ENCODE results near the gene PLCH2.
A peak's percentile ranks its signal among the peaks of the same experiment; 100 is the strongest.
"Not testable (repeated sequence)": the region's sequence is repeated elsewhere in the genome, so short reads cannot be mapped to it uniquely, and the experiment has no call there.

Gene PLCH2

GRCh38 chr1:2476061-2476999 lies at the start of gene PLCH2:
TSS of gene PLCH2 (plus strand) at chr1:2476289. CDS start at chr1:2476589, 300 bp downstream.
- no peak for DNase-seq (ENCODE audit: low spot score)

- no peak for DNase-seq (ENCODE audit: low spot score)
Observed at GRCh38 chr1:2426540-2426939, 49.5 kb upstream of the PLCH2 start.

- no peak for DNase-seq (ENCODE audit: low spot score)
Observed at GRCh38 chr1:2427051-2427450, 49.0 kb upstream of the PLCH2 start.

GRCh38 chr1:2427976-2428375 lies 48.1 kb upstream of the PLCH2 start:
- no peak for DNase-seq (ENCODE audit: low spot score)

- no peak for DNase-seq (ENCODE audit: low spot score)
Observed at GRCh38 chr1:2428490-2428889, 47.6 kb upstream of the PLCH2 start.

GRCh38 chr1:2429780-2430591 lies 46.1 kb upstream of the PLCH2 start:
- no peak for DNase-seq (ENCODE audit: low spot score)

GRCh38 chr1:2430592-2430973 lies 45.5 kb upstream of the PLCH2 start:
- no peak for DNase-seq (ENCODE audit: low spot score)

GRCh38 chr1:2431103-2431502 lies 45.0 kb upstream of the PLCH2 start:
- no peak for DNase-seq (ENCODE audit: low spot score)

GRCh38 chr1:2431518-2431917 lies 44.6 kb upstream of the PLCH2 start:
- no peak for DNase-seq (ENCODE audit: low spot score)

- no peak for DNase-seq (ENCODE audit: low spot score)
Observed at GRCh38 chr1:2432441-2432844, 43.6 kb upstream of the PLCH2 start.

GRCh38 chr1:2433196-2433595 lies 42.9 kb upstream of the PLCH2 start:
- no peak for DNase-seq (ENCODE audit: low spot score)

- no peak for DNase-seq (ENCODE audit: low spot score)
Observed at GRCh38 chr1:2433936-2434655, 42.0 kb upstream of the PLCH2 start.

- DNase-seq (ENCODE audit: low spot score): no peak
Observed at GRCh38 chr1:2435091-2435490, 41.0 kb upstream of the PLCH2 start.

- DNase-seq (ENCODE audit: low spot score): no peak
Observed at GRCh38 chr1:2435746-2436355, 40.2 kb upstream of the PLCH2 start.

- no peak for DNase-seq (ENCODE audit: low spot score)
Observed at GRCh38 chr1:2436876-2437275, 39.2 kb upstream of the PLCH2 start.

GRCh38 chr1:2437617-2438016 lies 38.5 kb upstream of the PLCH2 start:
- DNase-seq (ENCODE audit: low spot score): no peak

GRCh38 chr1:2438038-2438437 lies 38.1 kb upstream of the PLCH2 start:
- peak; percentile 83 for DNase-seq (ENCODE audit: low spot score)

GRCh38 chr1:2438641-2439040 lies 37.4 kb upstream of the PLCH2 start:
- no peak for DNase-seq (ENCODE audit: low spot score)

- DNase-seq (ENCODE audit: low spot score): no peak
Observed at GRCh38 chr1:2439369-2439768, 36.7 kb upstream of the PLCH2 start.

GRCh38 chr1:2440346-2440745 lies 35.7 kb upstream of the PLCH2 start:
- not testable (repeated sequence) for DNase-seq (ENCODE audit: low spot score)

- no peak for DNase-seq (ENCODE audit: low spot score)
Observed at GRCh38 chr1:2441746-2442145, 34.3 kb upstream of the PLCH2 start.

- no peak for DNase-seq (ENCODE audit: low spot score)
Observed at GRCh38 chr1:2442661-2443060, 33.4 kb upstream of the PLCH2 start.
